ENCODE results near the gene WNT8B.

- TF ChIP-seq CTCF (IDR thresholded peaks at IDR 0.05) (no peak), POLR2AphosphoS5 (IDR thresholded peaks at IDR 0.05; ENCODE audit: low read depth, low read length) (no peak), SIN3A (IDR thresholded peaks at IDR 0.05; ENCODE audit: borderline replicate concordance, insufficient read depth, low read depth, low read length) (no peak)
These were observed 59.4 kb downstream of the WNT8B start for GRCh38 chr10:100522107-100522801.

Measured in Panc1 (cell line).